ENCODE data around the gene MINDY4.
"Not testable (repeated sequence)": the region's sequence is repeated elsewhere in the genome, so short reads cannot be mapped to it uniquely, and the experiment has no call there.

- TF ChIP-seq, protein P1, sequence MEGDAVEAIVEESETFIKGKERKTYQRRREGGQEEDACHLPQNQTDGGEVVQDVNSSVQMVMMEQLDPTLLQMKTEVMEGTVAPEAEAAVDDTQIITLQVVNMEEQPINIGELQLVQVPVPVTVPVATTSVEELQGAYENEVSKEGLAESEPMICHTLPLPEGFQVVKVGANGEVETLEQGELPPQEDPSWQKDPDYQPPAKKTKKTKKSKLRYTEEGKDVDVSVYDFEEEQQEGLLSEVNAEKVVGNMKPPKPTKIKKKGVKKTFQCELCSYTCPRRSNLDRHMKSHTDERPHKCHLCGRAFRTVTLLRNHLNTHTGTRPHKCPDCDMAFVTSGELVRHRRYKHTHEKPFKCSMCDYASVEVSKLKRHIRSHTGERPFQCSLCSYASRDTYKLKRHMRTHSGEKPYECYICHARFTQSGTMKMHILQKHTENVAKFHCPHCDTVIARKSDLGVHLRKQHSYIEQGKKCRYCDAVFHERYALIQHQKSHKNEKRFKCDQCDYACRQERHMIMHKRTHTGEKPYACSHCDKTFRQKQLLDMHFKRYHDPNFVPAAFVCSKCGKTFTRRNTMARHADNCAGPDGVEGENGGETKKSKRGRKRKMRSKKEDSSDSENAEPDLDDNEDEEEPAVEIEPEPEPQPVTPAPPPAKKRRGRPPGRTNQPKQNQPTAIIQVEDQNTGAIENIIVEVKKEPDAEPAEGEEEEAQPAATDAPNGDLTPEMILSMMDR (IDR thresholded peaks at IDR 0.05) = not testable (repeated sequence)
- TF ChIP-seq EP300, POLR2AphosphoS5 (IDR thresholded peaks at IDR 0.05): not testable (repeated sequence)
Measured at GRCh38 chr7:30807477-30807876, 36.3 kb downstream of the MINDY4 start.
